SK-N-SH (cell line): ENCODE data around the gene TYW1B. TPM values are rescaled to one million over a fixed set of nuclear protein-coding genes. Genes with fewer than 3 reads are reported as not detected.
"Not testable (repeated sequence)": the region's sequence is repeated elsewhere in the genome, so short reads cannot be mapped to it uniquely, and the experiment has no call there.

Experiments
- CTCF ChIA-PET: fragments of 300-600, 350-600 bp; formaldehyde crosslinking; extraction: SDS; loops from one replicate; lab custom pipeline; 2021; lab: Yijun Ruan, JAX
- POLR2A ChIA-PET: fragments of 350-600 bp; sonication (Branson Sonifier 250); formaldehyde crosslinking; extraction: SDS; loops from one replicate; lab custom pipeline; 2020; ENCODE audit warnings: antibody characterized with exemption, inconsistent platforms; lab: Yijun Ruan, JAX
- DNase-seq: peaks from one replicate; pipeline ENCODE4 v3.0.0; 2012
- H2AFZ ChIP-seq: fragments of 200-600 bp; sonication (generic); 2 replicates; pipeline ENCODE4 v1.8.1; 2016; ENCODE audit warnings: antibody characterized with exemption, mild to moderate bottlenecking, low read depth
- H3F3A ChIP-seq: fragments of 200-600 bp; sonication (generic); replicated peaks from 2 replicates; pipeline ENCODE3; 2016; ENCODE audit warnings: antibody characterized with exemption, mild to moderate bottlenecking; ENCODE audit not compliant: insufficient read depth
- H3K27ac ChIP-seq, 2 experiments: fragments of 200-500 bp in 1 of 2; fragments of 200-600 bp in 1 of 2; sonication (Bioruptor generic) in 1 of 2; sonication (generic), shearing (Covaris generic) in 1 of 2; 2 replicates each; pipeline versions ENCODE4 v1.5.1 to v1.6.1; 2014 to 2016; ENCODE audit warnings: low read depth in 2 of 2, inconsistent platforms in 1 of 2, low read length in 1 of 2, mild to moderate bottlenecking in 1 of 2, mixed read lengths in 1 of 2
- H3K27me3 ChIP-seq: fragments of 200-600 bp; sonication (generic), shearing (Covaris generic); 2 replicates; pipeline ENCODE4 v1.6.1; 2016; ENCODE audit warnings: mixed run types; ENCODE audit not compliant: insufficient read depth
- H3K36me3 ChIP-seq, 2 experiments: fragments of 200-500 bp in 1 of 2; fragments of 200-600 bp in 1 of 2; sonication (Bioruptor generic) in 1 of 2; sonication (generic) in 1 of 2; replicated peaks in 1 of 2; 2 replicates each; pipeline versions ENCODE3 to v1.5.1; 2014 to 2016; ENCODE audit warnings: low read length in 1 of 2, mild to moderate bottlenecking in 1 of 2; ENCODE audit not compliant: insufficient read depth in 2 of 2, control insufficient read depth in 1 of 2
- H3K4me1 ChIP-seq, 2 experiments: fragments of 200-500 bp in 1 of 2; fragments of 200-600 bp in 1 of 2; sonication (Bioruptor generic) in 1 of 2; sonication (generic), shearing (Covaris generic) in 1 of 2; 2 replicates each; pipeline versions ENCODE4 v1.5.1 to v1.6.1; 2014 to 2016; ENCODE audit warnings: low read depth in 1 of 2, low read length in 1 of 2, mixed run types in 1 of 2; ENCODE audit not compliant: insufficient read depth in 2 of 2, control insufficient read depth in 1 of 2
- H3K4me2 ChIP-seq: fragments of 200-600 bp; sonication (generic), shearing (Covaris generic); 2 replicates; pipeline ENCODE4 v1.6.1; 2017; ENCODE audit warnings: mixed run types
- H3K4me3 ChIP-seq, 2 experiments: fragments of 200-500 bp in 1 of 2; fragments of 200-600 bp in 1 of 2; sonication (Bioruptor generic) in 1 of 2; sonication (generic), shearing (Covaris generic) in 1 of 2; 2 replicates each; pipeline versions ENCODE4 v1.5.1 to v1.8.1; 2014 to 2016; ENCODE audit warnings: low read depth in 2 of 2, inconsistent platforms in 1 of 2, low read length in 1 of 2, mild to moderate bottlenecking in 1 of 2, mixed read lengths in 1 of 2, moderate library complexity in 1 of 2
- H3K79me2 ChIP-seq: fragments of 200-600 bp; sonication (generic); 2 replicates; pipeline ENCODE4 v1.8.1; 2017; ENCODE audit warnings: mild to moderate bottlenecking; ENCODE audit not compliant: insufficient read depth
- H3K9ac ChIP-seq: fragments of 200-600 bp; sonication (generic); 2 replicates; pipeline ENCODE4 v1.6.1; 2017; ENCODE audit warnings: mixed run types
- H3K9me2 ChIP-seq: fragments of 200-600 bp; sonication (generic); 2 replicates; pipeline ENCODE4 v1.6.1; 2017; ENCODE audit warnings: mixed run types
- H3K9me3 ChIP-seq: fragments of 200-600 bp; sonication (generic); 2 replicates; pipeline ENCODE4 v1.6.1; 2017; ENCODE audit warnings: mixed run types, mild to moderate bottlenecking, moderate library complexity
- H4K20me1 ChIP-seq: fragments of 200-600 bp; sonication (generic); 2 replicates; pipeline ENCODE4 v1.6.1; 2017; ENCODE audit warnings: mild to moderate bottlenecking, mixed run types; ENCODE audit not compliant: insufficient read depth
- ELF1 ChIP-seq: IDR thresholded peaks from 2 replicates; pipeline ENCODE4 v1.4.0; 2012
- FOSL2 ChIP-seq: IDR thresholded peaks from 2 replicates; pipeline ENCODE4 v1.4.0; 2012; ENCODE audit warnings: low read depth, mild to moderate bottlenecking, moderate library complexity, borderline replicate concordance
- GABPA ChIP-seq: IDR thresholded peaks from 2 replicates; pipeline ENCODE4 v1.4.0; 2012; ENCODE audit warnings: low read depth, mild to moderate bottlenecking
- NFIC ChIP-seq: IDR thresholded peaks from 2 replicates; pipeline ENCODE4 v1.4.0; 2012; ENCODE audit warnings: borderline replicate concordance
- POLR2AphosphoS5 ChIP-seq: IDR thresholded peaks from 2 replicates; pipeline ENCODE4 v1.6.1; 2012; ENCODE audit warnings: low read depth, low read length
- TCF12 ChIP-seq: IDR thresholded peaks from 2 replicates; pipeline ENCODE4 v1.4.0; 2012
- USF1 ChIP-seq: IDR thresholded peaks from 2 replicates; pipeline ENCODE4 v1.4.0; 2012; ENCODE audit warnings: low read depth, borderline replicate concordance
- ZBTB33 ChIP-seq: IDR thresholded peaks from 2 replicates; pipeline ENCODE4 v1.4.0; 2012; ENCODE audit warnings: low read depth, borderline replicate concordance
- WGBS: methylation state at CpG from one replicate; pipeline ENCODE4 v1.1.6; 2017; ENCODE audit warnings: low lambda C conversion rate; 5-methylcytosine and 5-hydroxymethylcytosine counted together
- polyA plus RNA-seq, 3 experiments: library from polyadenylated mRNA; depleted of rRNA; stranded (reverse); fragments of >200 nt; gene quantifications; 2 replicates each; pipeline ENCODE4 v1.2.3, GENCODE V29; 2012

Gene TYW1B
- polyA plus RNA-seq, 1 of the 3 experiments (the other 2 are of a cell fraction), result 1.4 TPM

- CTCF ChIA-PET, H4K20me1 ChIP-seq, H3K9me3 ChIP-seq, H3K79me2 ChIP-seq, H3K27ac ChIP-seq, H3K27me3 ChIP-seq, POLR2A ChIA-PET, H3K4me1 ChIP-seq, H3F3A ChIP-seq, DNase-seq, H3K4me2 ChIP-seq, H3K9ac ChIP-seq, H3K36me3 ChIP-seq, H3K4me3 ChIP-seq, H3K9me2 ChIP-seq: not testable (repeated sequence)
- WGBS, result 80% methylated on average over 6 of the region's 6 CpGs
- 0 out of 2 replicates have a peak overlapping the region, but pooled peaks have one; percentile 46 for H2AFZ ChIP-seq
These were observed 110.7 kb downstream of the TYW1B start for GRCh38 chr7:72717252-72717774.

GRCh38 chr7:72711927-72712326, 116.1 kb downstream of the TYW1B start:
- H2AFZ ChIP-seq, H3K4me1 ChIP-seq, H3K4me2 ChIP-seq, H3K9me2 ChIP-seq, DNase-seq, H3K27me3 ChIP-seq, H3K36me3 ChIP-seq, H4K20me1 ChIP-seq, H3K27ac ChIP-seq, POLR2A ChIA-PET, CTCF ChIA-PET, H3K4me3 ChIP-seq, H3K9me3 ChIP-seq, H3K79me2 ChIP-seq, H3K9ac ChIP-seq: not testable (repeated sequence)
- H3F3A ChIP-seq, result peaks cover 22% of the 10 kb centered on the region
- 99% methylated on average over 3 of the region's 3 CpGs for WGBS

GRCh38 chr7:72710983-72711382, 117.0 kb downstream of the TYW1B start:
- no peaks in the 10 kb centered on the region for H3K79me2 ChIP-seq
- no peak overlapping the region; the same call in 1 of the 2 replicates for H3K9ac ChIP-seq
- H3K4me2 ChIP-seq, result no peak overlapping the region
- peaks cover 3 to 6% of the 10 kb centered on the region in 2 experiments; a peak in 2 of 4 replicates for H3K4me1 ChIP-seq
- H3K9me2 ChIP-seq, result no peaks in the 10 kb centered on the region
- peaks cover 0 to 9% of the 10 kb centered on the region in 2 experiments for H3K36me3 ChIP-seq
- WGBS, result 60% methylated on average over 4 of the region's 4 CpGs
- DNase-seq, result no peak
- H3F3A ChIP-seq, result peaks cover 22% of the 10 kb centered on the region
- TF ChIP-seq ELF1 (no peak), USF1 (no peak), POLR2AphosphoS5 (no peak), ZBTB33 (no peak), GABPA (no peak), FOSL2 (no peak), TCF12 (no peak), NFIC (no peak)
- H3K9me3 ChIP-seq, result no peaks in the 10 kb centered on the region
- CTCF ChIA-PET, result no interaction called here
- no peaks in the 10 kb centered on the region for H4K20me1 ChIP-seq
- H3K27ac ChIP-seq, result peak overlapping the region in 1 of 2 experiments; percentile 74; a peak in 2 of 4 replicates
- H2AFZ ChIP-seq, result 0 out of 2 replicates have a peak overlapping the region, but pooled peaks have one; percentile 16
- no peak overlapping the region for H3K4me3 ChIP-seq
- H3K27me3 ChIP-seq, result no peaks in the 10 kb centered on the region
- POLR2A ChIA-PET, result no interaction called here
